Upper lobe of left lung (tissue), 6 donors: Measurements from ENCODE around the gene LHX2. TPM values are rescaled to one million over a fixed set of nuclear protein-coding genes. Genes with fewer than 3 reads are reported as not detected.

Experiments used
- ATAC-seq, 2 donors: fragments of 200-7000 bp; cut with Tn5 transposase; one replicate each; pipeline ENCODE4 v1.9.1; 2022; ENCODE audit warnings: mild to moderate bottlenecking in 2 of 2, moderate library complexity in 2 of 2; ENCODE audit not compliant: low FRiP score in 2 of 2
- DNase-seq, 2 donors: peaks; one replicate each; pipeline ENCODE4 v3.0.0-alpha.2; 2019 to 2020
- H3K27ac ChIP-seq, 4 donors: fragments of 200-600 bp; sonication (generic); one replicate each; pipeline ENCODE4 v1.5.1; 2016 to 2019
- H3K27me3 ChIP-seq, 4 donors: fragments of 200-600 bp; sonication (generic); one replicate each; pipeline ENCODE4 v1.5.1; 2017 to 2019
- H3K36me3 ChIP-seq, 4 donors: fragments of 200-600 bp; sonication (generic); one replicate each; pipeline ENCODE4 v1.5.1; 2016 to 2019
- H3K4me1 ChIP-seq, 4 donors: fragments of 200-600 bp; sonication (generic); one replicate each; pipeline ENCODE4 v1.5.1; 2018 to 2019
- H3K4me3 ChIP-seq, 4 donors: fragments of 200-600 bp; sonication (generic); one replicate each; pipeline ENCODE4 v1.5.1; 2017 to 2019; ENCODE audit warnings: mild to moderate bottlenecking in 2 of 4, moderate library complexity in 1 of 4
- H3K9me3 ChIP-seq, 4 donors: fragments of 200-600 bp; sonication (generic); one replicate each; pipeline ENCODE4 v1.5.1; 2018 to 2019
- EP300 ChIP-seq, 4 donors: sonication (generic); formaldehyde crosslinking; IDR thresholded peaks; one replicate each; pipeline ENCODE4 v1.5.1; 2017; ENCODE audit warnings: antibody characterized with exemption in 4 of 4, control low read depth in 2 of 4
- POLR2A ChIP-seq, 4 donors: fragments of 450-650 bp; IDR thresholded peaks; one replicate each; pipeline ENCODE4 v1.5.1; 2016 to 2017; ENCODE audit warnings: antibody characterized with exemption in 4 of 4, mild to moderate bottlenecking in 2 of 4
- POLR2AphosphoS5 ChIP-seq, 2 donors: sonication (generic); formaldehyde crosslinking; IDR thresholded peaks; one replicate each; pipeline ENCODE4 v1.5.1; 2017; ENCODE audit warnings: antibody characterized with exemption in 2 of 2
- WGBS, 2 donors: methylation state at CpG; one replicate each; pipeline ENCODE4 v1.1.5; 2017 to 2018; 5-methylcytosine and 5-hydroxymethylcytosine counted together
- total RNA-seq, 6 donors: library from RNA; depleted of rRNA in 4 of 6; stranded (reverse); fragments of >200 nt in 4 of 6; gene quantifications; one replicate each; pipeline versions ENCODE4 v1.1.0 to v1.2.1, GENCODE V29; 2016 to 2021
- TF ChIP-seq, protein P1 (sequence below), 6 experiments: fragments of 450-650 bp in 4 of 6; fragments of 200-600 bp in 2 of 6; sonication (generic) in 2 of 6; IDR thresholded peaks; one replicate each; pipeline ENCODE4 v1.5.1; 2016 to 2019; ENCODE audit warnings: antibody characterized with exemption in 6 of 6
- donor health status: DM: no; HTN: no; CAD: no; lungs with moderate emphysema.
- donor health status: DM: no; HTN: yes; CAD: no; lungs with severe emphysema.

Gene LHX2
- total RNA-seq, 6 donors from 2014 or later, result not detected

DNA sequence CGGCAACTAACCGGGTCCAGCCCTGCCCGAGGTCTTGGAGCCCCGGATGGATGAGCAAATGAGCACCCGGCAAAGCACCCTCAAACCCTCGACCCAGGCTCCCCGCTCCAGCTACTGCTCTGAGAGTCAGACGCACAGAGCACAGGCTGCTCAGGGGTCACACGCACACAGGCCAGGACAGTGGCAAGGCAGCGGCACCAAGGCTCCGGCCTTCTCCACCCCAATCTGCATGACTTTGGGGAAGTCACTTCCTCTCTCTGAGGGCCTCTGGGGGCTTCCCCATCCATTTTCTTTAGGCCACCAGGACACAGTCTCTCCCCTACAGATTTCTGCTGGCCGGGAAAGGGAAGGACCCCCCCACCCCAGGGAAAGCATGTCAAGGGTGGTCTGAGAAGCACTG lies 18.0 kb downstream of the LHX2 start:
- Histone ChIP-seq H3K4me1 (peaks cover 0 to 4% (median 0%) of the 10 kb centered on the region in 4 donors), H3K4me3 (no peak overlapping the region), H3K27ac (no peak overlapping the region), H3K27me3 (peaks cover 0 to 23% (median 2%) of the 10 kb centered on the region in 4 donors), H3K9me3 (no peaks in the 10 kb centered on the region), H3K36me3 (no peaks in the 10 kb centered on the region)
- TF ChIP-seq, protein P1, sequence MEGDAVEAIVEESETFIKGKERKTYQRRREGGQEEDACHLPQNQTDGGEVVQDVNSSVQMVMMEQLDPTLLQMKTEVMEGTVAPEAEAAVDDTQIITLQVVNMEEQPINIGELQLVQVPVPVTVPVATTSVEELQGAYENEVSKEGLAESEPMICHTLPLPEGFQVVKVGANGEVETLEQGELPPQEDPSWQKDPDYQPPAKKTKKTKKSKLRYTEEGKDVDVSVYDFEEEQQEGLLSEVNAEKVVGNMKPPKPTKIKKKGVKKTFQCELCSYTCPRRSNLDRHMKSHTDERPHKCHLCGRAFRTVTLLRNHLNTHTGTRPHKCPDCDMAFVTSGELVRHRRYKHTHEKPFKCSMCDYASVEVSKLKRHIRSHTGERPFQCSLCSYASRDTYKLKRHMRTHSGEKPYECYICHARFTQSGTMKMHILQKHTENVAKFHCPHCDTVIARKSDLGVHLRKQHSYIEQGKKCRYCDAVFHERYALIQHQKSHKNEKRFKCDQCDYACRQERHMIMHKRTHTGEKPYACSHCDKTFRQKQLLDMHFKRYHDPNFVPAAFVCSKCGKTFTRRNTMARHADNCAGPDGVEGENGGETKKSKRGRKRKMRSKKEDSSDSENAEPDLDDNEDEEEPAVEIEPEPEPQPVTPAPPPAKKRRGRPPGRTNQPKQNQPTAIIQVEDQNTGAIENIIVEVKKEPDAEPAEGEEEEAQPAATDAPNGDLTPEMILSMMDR (IDR thresholded peaks at IDR 0.05), result no peak
- TF ChIP-seq EP300 (IDR thresholded peaks at IDR 0.05) (no peak), POLR2AphosphoS5 (IDR thresholded peaks at IDR 0.05) (no peak), POLR2A (IDR thresholded peaks at IDR 0.05) (no peak)
- 62 to 83% methylated on average over 4 to 12 of the region's 12 CpGs for WGBS, 2 donors
- ATAC-seq (peak in 1 of 2 donors; percentile 44), DNase-seq (peak in 1 of 2 donors; percentile 38)

DNA sequence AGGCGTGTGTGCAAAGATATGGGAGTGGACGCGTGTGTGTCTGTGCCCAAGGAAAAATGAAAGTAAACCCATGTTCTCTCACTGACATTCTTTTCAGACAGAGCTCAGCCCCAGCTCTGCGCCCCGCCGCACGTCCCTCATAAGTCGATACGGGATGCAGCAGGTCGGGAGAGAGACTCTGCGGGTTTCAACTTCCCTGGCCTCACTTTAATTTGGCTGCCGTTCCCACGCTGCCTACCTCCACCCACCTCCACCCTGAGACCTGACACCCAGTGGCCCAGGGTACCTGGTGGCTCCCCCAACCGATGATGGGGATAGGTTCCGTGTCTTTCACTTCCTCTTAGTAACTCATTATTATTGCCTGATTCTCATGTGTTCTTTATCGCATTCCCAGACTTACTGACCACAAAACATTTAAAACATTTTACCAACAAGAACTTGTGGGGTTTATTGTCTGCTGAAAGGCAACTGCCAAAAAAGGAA lies 19.4 kb downstream of the LHX2 start:
- ATAC-seq (no peak), DNase-seq (peak in 1 of 2 donors; percentile 62)
- H3K36me3 ChIP-seq, result no peaks in the 10 kb centered on the region
- no peak overlapping the region for H3K27ac ChIP-seq
- WGBS, 2 donors, result 65 to 78% methylated on average over 13 to 16 of the region's 16 CpGs
- no peak for TF ChIP-seq EP300 (IDR thresholded peaks at IDR 0.05)
- no peak for TF ChIP-seq POLR2AphosphoS5 (IDR thresholded peaks at IDR 0.05)
- TF ChIP-seq, protein P1 (IDR thresholded peaks at IDR 0.05), result no peak
- no peak for TF ChIP-seq POLR2A (IDR thresholded peaks at IDR 0.05)
- H3K4me1 ChIP-seq, result peaks cover 0 to 4% (median 0%) of the 10 kb centered on the region in 4 donors
- no peaks in the 10 kb centered on the region for H3K9me3 ChIP-seq
- no peak overlapping the region for H3K4me3 ChIP-seq
- H3K27me3 ChIP-seq, result peaks cover 0 to 19% (median 2%) of the 10 kb centered on the region in 4 donors

DNA sequence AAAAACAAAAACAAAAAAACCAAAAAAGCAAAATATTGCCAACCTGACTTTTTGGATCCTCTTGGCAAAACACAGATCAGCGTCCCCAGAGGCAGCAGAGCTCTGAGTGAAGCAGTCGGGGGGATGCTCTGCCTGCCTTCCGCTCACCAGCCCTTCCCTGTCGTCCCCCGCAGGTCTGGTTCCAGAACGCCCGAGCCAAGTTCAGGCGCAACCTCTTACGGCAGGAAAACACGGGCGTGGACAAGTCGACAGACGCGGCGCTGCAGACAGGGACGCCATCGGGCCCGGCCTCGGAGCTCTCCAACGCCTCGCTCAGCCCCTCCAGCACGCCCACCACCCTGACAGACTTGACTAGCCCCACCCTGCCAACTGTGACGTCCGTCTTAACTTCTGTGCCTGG lies 20.7 kb downstream of the LHX2 start:
- no peak overlapping the region for H3K4me3 ChIP-seq
- DNase-seq (peak in 1 of 2 donors; percentile 66), ATAC-seq (no peak)
- peaks cover 0 to 24% (median 5%) of the 10 kb centered on the region in 4 donors for H3K27me3 ChIP-seq
- H3K9me3 ChIP-seq, result no peaks in the 10 kb centered on the region
- H3K36me3 ChIP-seq, result no peaks in the 10 kb centered on the region
- no peak overlapping the region for H3K27ac ChIP-seq
- H3K4me1 ChIP-seq, result peaks cover 0 to 4% (median 0%) of the 10 kb centered on the region in 4 donors
- no peak for TF ChIP-seq POLR2AphosphoS5 (IDR thresholded peaks at IDR 0.05)
- no peak for TF ChIP-seq EP300 (IDR thresholded peaks at IDR 0.05)
- no peak for TF ChIP-seq POLR2A (IDR thresholded peaks at IDR 0.05)
- 6 to 11% methylated on average over 7 to 15 of the region's 24 CpGs for WGBS, 2 donors

DNA sequence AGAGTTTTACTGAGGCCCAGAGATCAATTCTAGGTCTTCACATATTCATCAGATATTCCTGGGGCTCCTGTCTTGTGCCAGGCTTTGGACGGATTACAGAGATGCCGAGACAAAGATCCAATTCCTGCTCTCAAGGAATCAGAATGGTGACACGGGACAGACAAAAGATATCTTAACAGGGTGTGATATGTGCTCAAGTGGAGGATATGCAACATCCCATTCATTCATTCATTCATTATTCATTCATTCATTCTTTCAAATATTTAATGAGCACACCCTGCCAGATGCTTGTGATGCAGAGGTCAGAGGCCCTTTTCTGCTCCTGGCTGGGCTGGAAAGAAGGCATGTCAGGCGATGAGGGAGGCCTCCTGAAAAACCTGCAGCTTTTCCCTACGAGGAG lies 21.8 kb downstream of the LHX2 start:
- TF ChIP-seq EP300 (IDR thresholded peaks at IDR 0.05) (no peak), POLR2AphosphoS5 (IDR thresholded peaks at IDR 0.05) (no peak), POLR2A (IDR thresholded peaks at IDR 0.05) (no peak)
- TF ChIP-seq, protein P1 (IDR thresholded peaks at IDR 0.05), result no peak
- Histone ChIP-seq H3K27ac (no peak overlapping the region), H3K36me3 (no peaks in the 10 kb centered on the region), H3K27me3 (peaks cover 0 to 30% (median 5%) of the 10 kb centered on the region in 4 donors), H3K4me1 (peaks cover 0 to 4% (median 0%) of the 10 kb centered on the region in 4 donors), H3K4me3 (no peak overlapping the region), H3K9me3 (no peaks in the 10 kb centered on the region)
- no peak for ATAC-seq
- no peak for DNase-seq
- 75 to 77% methylated on average over 5 of the region's 5 CpGs for WGBS, 2 donors

DNA sequence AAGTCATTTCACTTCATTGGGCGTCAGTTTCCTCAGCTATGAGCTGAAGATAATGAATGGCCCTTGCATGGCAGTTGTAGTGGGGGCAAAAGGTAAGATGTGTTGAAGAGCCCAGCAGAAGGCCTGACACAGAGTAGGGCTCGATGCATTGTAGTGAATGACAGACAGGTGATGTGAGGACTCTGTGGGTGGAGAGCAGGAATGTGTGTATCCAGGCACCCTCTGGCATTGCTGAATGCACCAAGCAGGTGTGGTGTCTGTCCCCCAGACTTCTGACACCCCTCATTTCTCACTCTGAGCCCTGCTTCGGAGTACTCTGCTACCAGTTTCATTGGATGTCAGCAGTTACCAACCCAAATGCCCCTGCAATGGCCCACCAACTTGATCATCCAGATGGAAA lies 22.4 kb downstream of the LHX2 start:
- no peaks in the 10 kb centered on the region for H3K36me3 ChIP-seq
- H3K9me3 ChIP-seq, result no peaks in the 10 kb centered on the region
- peaks cover 0 to 30% (median 5%) of the 10 kb centered on the region in 4 donors for H3K27me3 ChIP-seq
- DNase-seq (no peak), ATAC-seq (no peak)
- 72 to 75% methylated on average over 3 of the region's 3 CpGs for WGBS, 2 donors
- no peak overlapping the region for H3K4me3 ChIP-seq
- H3K4me1 ChIP-seq, result peaks cover 0 to 4% (median 0%) of the 10 kb centered on the region in 4 donors
- TF ChIP-seq POLR2AphosphoS5 (IDR thresholded peaks at IDR 0.05) (no peak), EP300 (IDR thresholded peaks at IDR 0.05) (no peak)
- TF ChIP-seq, protein P1 (IDR thresholded peaks at IDR 0.05), result no peak
- H3K27ac ChIP-seq, result no peak overlapping the region
